NCI-H1417 (cell line): ENCODE measurements around the gene CYP8B1.
"Not testable (repeated sequence)": the region's sequence is repeated elsewhere in the genome, so short reads cannot be mapped to it uniquely, and the experiment has no call there.

Experiments used
- DNase-seq, 3 experiments: peaks; one replicate each; lab custom pipeline; 2025; lab: John Stamatoyannopoulos, UW

Gene CYP8B1

GRCh38 chr3:42886294-42886822, 10.7 kb upstream of the CYP8B1 start:
- no peak for DNase-seq

GRCh38 chr3:42884324-42884723, 8.6 kb upstream of the CYP8B1 start:
- no peak for DNase-seq

GRCh38 chr3:42883251-42883930, 7.7 kb upstream of the CYP8B1 start:
- DNase-seq: not testable (repeated sequence)

- DNase-seq: peak; percentile 57 to 79 (median 68)
Measured at GRCh38 chr3:42880601-42881451, 5.1 kb upstream of the CYP8B1 start.

- DNase-seq: no peak
Measured at GRCh38 chr3:42880183-42880582, 4.5 kb upstream of the CYP8B1 start.

- DNase-seq: no peak
Measured at GRCh38 chr3:42877881-42878280, 2.2 kb upstream of the CYP8B1 start.

- DNase-seq: no peak
Measured at GRCh38 chr3:42876940-42877720, 1.5 kb upstream of the CYP8B1 start.

GRCh38 chr3:42876401-42876800, 722 bp upstream of the CYP8B1 start:
- DNase-seq: no peak

GRCh38 chr3:42874749-42875148, 930 bp downstream of the CYP8B1 start:
- no peak for DNase-seq

GRCh38 chr3:42873221-42873982, 2.3 kb downstream of the CYP8B1 start:
- no peak for DNase-seq

GRCh38 chr3:42872718-42873117, 3.0 kb downstream of the CYP8B1 start:
- DNase-seq: no peak

- no peak for DNase-seq
Measured at GRCh38 chr3:42871592-42872196, 4.0 kb downstream of the CYP8B1 start.

- DNase-seq: no peak
Measured at GRCh38 chr3:42868841-42869240, 6.8 kb downstream of the CYP8B1 start.

- no peak for DNase-seq
Measured at GRCh38 chr3:42867138-42867537, 8.5 kb downstream of the CYP8B1 start.

GRCh38 chr3:42865256-42865655, 10.4 kb downstream of the CYP8B1 start:
- DNase-seq: no peak

GRCh38 chr3:42864321-42864950, 11.2 kb downstream of the CYP8B1 start:
- DNase-seq: no peak

GRCh38 chr3:42856544-42856943, 19.1 kb downstream of the CYP8B1 start:
- DNase-seq: no peak

- no peak for DNase-seq
Measured at GRCh38 chr3:42855547-42856380, 19.9 kb downstream of the CYP8B1 start.

GRCh38 chr3:42855219-42855546, 20.5 kb downstream of the CYP8B1 start:
- no peak for DNase-seq
